Measurements from ENCODE around the gene ELP2. TPM values are rescaled to one million over a fixed set of nuclear protein-coding genes. Genes with fewer than 3 reads are reported as not detected.
"Not testable (repeated sequence)": the region's sequence is repeated elsewhere in the genome, so short reads cannot be mapped to it uniquely, and the experiment has no call there.

ELP2 gene
- total RNA-seq, 1 donor from 2014 or later, result 111 TPM

- H3K4me1 Mint-ChIP-seq, result no peaks in the 10 kb centered on the region
- intact Hi-C loops (cut with micrococcal nuclease), result no loop called here
- no peaks in the 10 kb centered on the region for H3K27me3 Mint-ChIP-seq
- no peak overlapping the region for H3K4me3 Mint-ChIP-seq
- no peaks in the 10 kb centered on the region for H3K9me3 Mint-ChIP-seq
- no peak for DNase-seq
- peaks cover 24% of the 10 kb centered on the region for H3K36me3 Mint-ChIP-seq (ENCODE audit: low read depth)
- H3K27ac Mint-ChIP-seq, result no peak overlapping the region
These were observed 22.2 kb upstream of the ELP2 start for GRCh38 chr18:36107477-36107876.

DNA sequence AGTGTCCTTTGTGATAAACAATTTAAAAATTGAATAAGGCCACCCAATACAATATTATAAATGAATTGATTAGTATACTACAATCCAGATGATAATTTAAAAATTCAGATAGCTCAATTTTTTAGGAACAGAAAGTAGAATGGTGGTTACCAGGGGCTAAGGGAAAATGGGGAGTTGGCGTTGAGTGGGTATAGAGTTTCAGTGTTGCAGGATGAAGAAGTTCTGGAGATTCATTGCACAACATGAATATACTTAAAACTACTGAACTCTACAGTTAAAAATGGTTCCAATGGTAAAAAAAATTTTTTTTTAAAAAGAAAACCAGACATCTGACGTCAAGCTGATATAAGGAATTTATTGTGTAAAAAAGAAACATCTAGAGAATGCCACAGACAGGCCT, 21.5 kb upstream of the ELP2 start:
- Mint-ChIP-seq H3K4me1 (no peaks in the 10 kb centered on the region), H3K27ac (no peak overlapping the region), H3K9me3 (no peaks in the 10 kb centered on the region), H3K36me3 (ENCODE audit: low read depth) (peaks cover 28% of the 10 kb centered on the region), H3K27me3 (no peaks in the 10 kb centered on the region), H3K4me3 (no peak overlapping the region)
- DNase-seq, result no peak
- intact Hi-C loops (cut with micrococcal nuclease), result no loop called here

DNA sequence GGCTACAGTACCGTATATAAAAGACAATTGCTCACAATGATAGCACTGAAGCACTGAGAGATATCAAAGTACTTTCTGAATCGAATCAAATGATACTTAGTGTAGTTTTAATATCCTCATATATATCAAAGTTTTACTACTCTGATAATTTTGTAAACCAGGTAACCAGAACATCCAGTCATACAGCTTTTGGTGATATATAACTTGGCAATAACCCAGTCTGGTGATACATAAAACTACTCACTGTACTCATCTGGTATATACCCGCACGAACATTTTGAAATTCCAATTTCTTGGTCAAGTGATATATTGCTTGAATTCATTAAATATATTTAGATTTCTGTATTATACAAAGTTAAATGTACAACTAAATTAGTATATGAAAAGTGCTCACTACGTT, 21.1 kb upstream of the ELP2 start:
- no peaks in the 10 kb centered on the region for H3K4me1 Mint-ChIP-seq
- intact Hi-C loops (cut with micrococcal nuclease), result no loop called here
- H3K27me3 Mint-ChIP-seq, result no peaks in the 10 kb centered on the region
- no peak overlapping the region for H3K4me3 Mint-ChIP-seq
- H3K9me3 Mint-ChIP-seq, result no peaks in the 10 kb centered on the region
- no peak overlapping the region for H3K27ac Mint-ChIP-seq
- H3K36me3 Mint-ChIP-seq (ENCODE audit: low read depth), result peaks cover 30% of the 10 kb centered on the region
- no peak for DNase-seq

GRCh38 chr18:36109737-36110136, 20.0 kb upstream of the ELP2 start:
- DNase-seq, result no peak
- no peak overlapping the region for H3K4me3 Mint-ChIP-seq
- intact Hi-C loops (cut with micrococcal nuclease), result loop anchor here (10.0 kb wide), 1 partner anchor 65 kb away; no protein-coding TSS in a partner anchor
- H3K36me3 Mint-ChIP-seq (ENCODE audit: low read depth), result peaks cover 35% of the 10 kb centered on the region
- H3K27me3 Mint-ChIP-seq, result no peaks in the 10 kb centered on the region
- no peak overlapping the region for H3K27ac Mint-ChIP-seq
- H3K4me1 Mint-ChIP-seq, result no peaks in the 10 kb centered on the region
- H3K9me3 Mint-ChIP-seq, result no peaks in the 10 kb centered on the region

GRCh38 chr18:36112302-36112701, 17.4 kb upstream of the ELP2 start:
- no peak for DNase-seq
- intact Hi-C loops (cut with micrococcal nuclease), result loop anchor here (10.0 kb wide), 1 partner anchor 62 kb away; no protein-coding TSS in a partner anchor
- Mint-ChIP-seq H3K27me3 (no peaks in the 10 kb centered on the region), H3K9me3 (no peaks in the 10 kb centered on the region), H3K4me1 (no peaks in the 10 kb centered on the region), H3K36me3 (ENCODE audit: low read depth) (peaks cover 50% of the 10 kb centered on the region), H3K4me3 (no peak overlapping the region), H3K27ac (no peak overlapping the region)

- Mint-ChIP-seq H3K4me3 (no peak overlapping the region), H3K36me3 (ENCODE audit: low read depth) (peaks cover 47% of the 10 kb centered on the region), H3K9me3 (no peaks in the 10 kb centered on the region), H3K4me1 (no peaks in the 10 kb centered on the region), H3K27ac (no peak overlapping the region), H3K27me3 (no peaks in the 10 kb centered on the region)
- no peak for DNase-seq
- intact Hi-C loops (cut with micrococcal nuclease), result loop anchor here (10.0 kb wide), 1 partner anchor 61 kb away; no protein-coding TSS in a partner anchor
These were observed 15.4 kb upstream of the ELP2 start for GRCh38 chr18:36114251-36114650.

DNA sequence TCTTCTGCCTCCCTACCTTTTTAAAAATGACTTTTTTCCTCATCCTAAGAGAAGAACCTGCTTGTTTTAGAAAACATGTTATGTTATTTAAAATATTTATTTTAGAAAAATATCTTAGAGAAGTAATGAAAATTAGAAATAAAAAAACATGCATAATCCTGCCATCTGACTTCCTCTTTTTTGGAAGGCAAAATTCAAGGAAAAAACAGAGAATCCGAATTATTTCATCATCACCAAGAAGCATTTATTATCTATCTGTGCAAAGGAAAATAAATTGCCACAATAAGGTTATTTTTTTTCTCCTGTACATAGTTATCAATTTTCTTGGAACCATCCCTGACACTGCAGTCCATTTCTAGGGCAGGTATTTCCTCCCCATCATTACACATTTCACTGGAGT, 15.0 kb upstream of the ELP2 start:
- intact Hi-C loops (cut with micrococcal nuclease), result loop anchor here (10.0 kb wide), 1 partner anchor 60 kb away; no protein-coding TSS in a partner anchor
- peaks cover 45% of the 10 kb centered on the region for H3K36me3 Mint-ChIP-seq (ENCODE audit: low read depth)
- H3K4me3 Mint-ChIP-seq, result no peak overlapping the region
- H3K4me1 Mint-ChIP-seq, result no peaks in the 10 kb centered on the region
- H3K9me3 Mint-ChIP-seq, result no peaks in the 10 kb centered on the region
- DNase-seq, result no peak
- H3K27me3 Mint-ChIP-seq, result no peaks in the 10 kb centered on the region
- no peak overlapping the region for H3K27ac Mint-ChIP-seq

- H3K27ac Mint-ChIP-seq, H3K27me3 Mint-ChIP-seq, H3K4me1 Mint-ChIP-seq, DNase-seq, H3K9me3 Mint-ChIP-seq, H3K4me3 Mint-ChIP-seq: not testable (repeated sequence)
- H3K36me3 Mint-ChIP-seq (ENCODE audit: low read depth), result peaks cover 43% of the 10 kb centered on the region
- intact Hi-C loops (cut with micrococcal nuclease), result loop anchor here (10.0 kb wide), 1 partner anchor 58 kb away; no protein-coding TSS in a partner anchor
These were observed 12.9 kb upstream of the ELP2 start for GRCh38 chr18:36116771-36117170.

- Mint-ChIP-seq H3K4me3 (no peak overlapping the region), H3K9me3 (no peaks in the 10 kb centered on the region), H3K27me3 (no peaks in the 10 kb centered on the region), H3K4me1 (peaks cover 8% of the 10 kb centered on the region), H3K27ac (no peak overlapping the region), H3K36me3 (ENCODE audit: low read depth) (peaks cover 47% of the 10 kb centered on the region)
- no peak for DNase-seq
- intact Hi-C loops (cut with micrococcal nuclease), result no loop called here
These were observed 9.4 kb upstream of the ELP2 start for GRCh38 chr18:36120297-36120696.

DNA sequence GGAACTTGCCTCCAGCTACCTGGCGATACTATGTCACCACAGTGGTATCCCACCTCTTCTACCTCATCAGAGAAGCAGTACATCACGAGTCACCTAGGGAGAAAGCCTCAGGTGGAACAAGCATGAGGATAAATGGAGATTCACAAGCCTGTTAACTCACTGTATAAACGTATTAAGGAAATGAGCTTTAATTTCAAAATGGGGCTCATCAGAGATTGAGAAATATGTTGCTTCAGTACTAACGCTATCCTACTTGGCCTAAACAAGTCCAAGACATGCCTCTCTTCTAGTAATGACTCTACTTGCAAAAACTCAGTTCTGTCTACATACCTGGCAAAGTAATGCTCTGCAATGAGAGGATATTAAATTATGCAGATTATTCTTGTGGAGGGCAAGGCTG, 4.9 kb upstream of the ELP2 start:
- no peak overlapping the region for H3K4me3 Mint-ChIP-seq
- H3K4me1 Mint-ChIP-seq, result peaks cover 32% of the 10 kb centered on the region
- DNase-seq, result no peak
- intact Hi-C loops (cut with micrococcal nuclease), result no loop called here
- H3K36me3 Mint-ChIP-seq (ENCODE audit: low read depth), result peaks cover 58% of the 10 kb centered on the region
- H3K9me3 Mint-ChIP-seq, result no peaks in the 10 kb centered on the region
- no peaks in the 10 kb centered on the region for H3K27me3 Mint-ChIP-seq
- H3K27ac Mint-ChIP-seq, result no peak overlapping the region

DNA sequence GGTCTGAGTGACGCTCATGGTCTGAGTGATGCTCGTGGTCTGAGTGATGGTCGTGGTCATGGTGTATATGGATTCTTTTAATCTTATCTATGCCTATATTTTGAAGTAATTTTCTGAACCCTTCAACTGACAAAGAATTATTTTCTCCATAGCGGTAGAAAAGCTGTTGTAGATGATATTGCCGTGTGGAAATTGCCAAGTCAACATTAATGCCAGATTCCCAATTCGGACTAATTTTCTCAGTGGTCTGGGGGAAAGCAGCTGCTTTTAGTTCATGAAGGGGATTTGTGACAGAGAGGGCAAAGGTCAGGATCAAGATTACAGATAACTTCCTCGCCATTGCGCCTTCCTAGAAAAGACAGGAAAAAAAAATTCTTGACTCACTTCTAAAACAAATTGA, 3.0 kb upstream of the ELP2 start:
- H3K4me3 Mint-ChIP-seq, result no peak overlapping the region
- H3K36me3 Mint-ChIP-seq (ENCODE audit: low read depth), result peaks cover 60% of the 10 kb centered on the region
- H3K4me1 Mint-ChIP-seq, result peaks cover 39% of the 10 kb centered on the region
- no peak for DNase-seq
- no peak overlapping the region for H3K27ac Mint-ChIP-seq
- intact Hi-C loops (cut with micrococcal nuclease), result no loop called here
- H3K27me3 Mint-ChIP-seq, result no peaks in the 10 kb centered on the region
- H3K9me3 Mint-ChIP-seq, result peaks cover 3% of the 10 kb centered on the region

DNA sequence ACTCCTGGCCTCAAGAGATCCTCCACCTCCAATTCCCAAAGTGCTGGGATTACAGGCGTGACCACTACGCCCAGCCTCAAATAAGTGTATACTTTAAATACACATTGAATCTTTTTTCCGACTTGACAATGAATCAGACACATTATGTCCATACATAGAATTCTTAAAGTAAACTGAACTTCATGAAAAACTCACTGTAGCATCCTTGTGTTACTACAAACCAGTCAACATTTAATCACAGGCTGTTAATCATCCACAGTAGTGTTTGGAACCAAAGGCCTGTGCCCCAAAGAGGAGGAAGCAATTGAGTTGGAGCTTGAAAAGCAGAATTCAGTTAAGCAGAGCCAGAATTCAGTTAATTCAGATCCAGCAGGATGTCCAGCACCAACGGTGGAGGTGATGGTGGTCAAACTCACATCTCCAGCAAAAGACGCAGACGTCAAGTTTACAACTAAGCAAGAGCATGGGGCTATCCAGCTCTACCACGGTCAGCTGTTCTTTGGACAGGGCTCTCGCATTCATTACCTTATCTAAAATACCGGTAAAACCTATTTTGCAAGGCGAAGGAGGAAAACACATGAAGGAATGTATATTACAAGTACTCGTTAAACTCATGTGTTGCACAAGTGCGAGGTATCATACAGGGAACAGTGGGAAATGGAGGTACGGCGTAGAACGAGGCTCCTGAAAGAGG, 1.7 kb upstream of the ELP2 start:
- peak overlapping the region; percentile 96 for H3K27ac Mint-ChIP-seq
- H3K4me1 Mint-ChIP-seq, result peaks cover 51% of the 10 kb centered on the region
- H3K36me3 Mint-ChIP-seq (ENCODE audit: low read depth), result peaks cover 58% of the 10 kb centered on the region

GRCh38 chr18:36128530-36128870, 1.2 kb upstream of the ELP2 start:
- peaks cover 55% of the 10 kb centered on the region for H3K36me3 Mint-ChIP-seq (ENCODE audit: low read depth)

More for the DNA sequence above, 1.7 kb upstream of the ELP2 start:
- Mint-ChIP-seq H3K9me3 (peaks cover 3% of the 10 kb centered on the region), H3K27me3 (no peaks in the 10 kb centered on the region), H3K4me3 (peak overlapping the region; percentile 94)
- intact Hi-C loops (cut with micrococcal nuclease), result loop anchor here (2.0 kb wide), 2 partner anchors 15 to 59 kb away; partner anchors contain the start of gene MOCOS
- peak; percentile 61 for DNase-seq

GRCh38 chr18:36128907-36129299, 796 bp upstream of the ELP2 start:
- Mint-ChIP-seq H3K27ac (peak overlapping the region; percentile 96), H3K36me3 (ENCODE audit: low read depth) (peaks cover 53% of the 10 kb centered on the region), H3K27me3 (no peaks in the 10 kb centered on the region), H3K4me1 (peaks cover 47% of the 10 kb centered on the region), H3K4me3 (peak overlapping the region; percentile 94), H3K9me3 (peaks cover 3% of the 10 kb centered on the region)
- intact Hi-C loops (cut with micrococcal nuclease), result loop anchor here (1.0 to 2.0 kb wide), 5 partner anchors 14 to 699 kb away; partner anchors contain the start of genes MOCOS, RMP24 and RPRD1A
- no peak for DNase-seq

More at GRCh38 chr18:36128530-36128870, 1.2 kb upstream of the ELP2 start:
- H3K4me3 Mint-ChIP-seq, result peak overlapping the region; percentile 94
- H3K27ac Mint-ChIP-seq, result peak overlapping the region; percentile 96
- H3K4me1 Mint-ChIP-seq, result peaks cover 48% of the 10 kb centered on the region
- no peaks in the 10 kb centered on the region for H3K27me3 Mint-ChIP-seq
- intact Hi-C loops (cut with micrococcal nuclease), result loop anchor here (2.0 kb wide), 2 partner anchors 14 to 58 kb away; partner anchors contain the start of gene MOCOS
- H3K9me3 Mint-ChIP-seq, result peaks cover 3% of the 10 kb centered on the region
- peak; percentile 69 for DNase-seq
